GM19025 (cell line): ENCODE measurements around the gene NIM1K.
A peak's percentile ranks its signal among the peaks of the same experiment; 100 is the strongest.
"Not testable (repeated sequence)": the region's sequence is repeated elsewhere in the genome, so short reads cannot be mapped to it uniquely, and the experiment has no call there.

ENCODE experiments used
- ATAC-seq: cut with Tn5 transposase; IDR thresholded peaks from one replicate; pipeline ENCODE4 v1.9.1; 2021; ENCODE audit warnings: mild to moderate bottlenecking, low read depth, moderate library complexity; ENCODE audit not compliant: unreplicated experiment

Gene NIM1K

GRCh38 chr5:43191740-43192557 is at the start of gene NIM1K:
NIM1K (plus strand) TSS chr5:43192225; CDS start chr5:43245776, 53,551 bp downstream.
- ATAC-seq, result peak; percentile 82

GRCh38 chr5:43145071-43145470 is 47.0 kb upstream of the NIM1K start:
- ATAC-seq, result no peak

- no peak for ATAC-seq
These were observed 45.1 kb upstream of the NIM1K start for GRCh38 chr5:43146958-43147357.

- no peak for ATAC-seq
These were observed 43.6 kb upstream of the NIM1K start for GRCh38 chr5:43148417-43148816.

- no peak for ATAC-seq
These were observed 42.8 kb upstream of the NIM1K start for GRCh38 chr5:43149231-43149630.

- no peak for ATAC-seq
These were observed 42.0 kb upstream of the NIM1K start for GRCh38 chr5:43150075-43150474.

- ATAC-seq, result no peak
These were observed 41.3 kb upstream of the NIM1K start for GRCh38 chr5:43150748-43151147.

- ATAC-seq, result no peak
These were observed 39.1 kb upstream of the NIM1K start for GRCh38 chr5:43152946-43153345.

- no peak for ATAC-seq
These were observed 37.6 kb upstream of the NIM1K start for GRCh38 chr5:43154469-43154868.

- no peak for ATAC-seq
These were observed 36.5 kb upstream of the NIM1K start for GRCh38 chr5:43155394-43156096.

- ATAC-seq, result peak; percentile 79
These were observed 35.6 kb upstream of the NIM1K start for GRCh38 chr5:43156388-43156787.

GRCh38 chr5:43157068-43157467 is 35.0 kb upstream of the NIM1K start:
- no peak for ATAC-seq

GRCh38 chr5:43161244-43161643 is 30.8 kb upstream of the NIM1K start:
- ATAC-seq, result no peak

- not testable (repeated sequence) for ATAC-seq
These were observed 27.2 kb upstream of the NIM1K start for GRCh38 chr5:43164801-43165200.

- ATAC-seq, result no peak
These were observed 26.7 kb upstream of the NIM1K start for GRCh38 chr5:43165323-43165722.

- ATAC-seq, result no peak
These were observed 23.9 kb upstream of the NIM1K start for GRCh38 chr5:43168175-43168574.

- no peak for ATAC-seq
These were observed 20.6 kb upstream of the NIM1K start for GRCh38 chr5:43171451-43171850.

- no peak for ATAC-seq
These were observed 20.1 kb upstream of the NIM1K start for GRCh38 chr5:43171926-43172325.

GRCh38 chr5:43172779-43173178 is 19.2 kb upstream of the NIM1K start:
- ATAC-seq, result no peak

- no peak for ATAC-seq
These were observed 17.4 kb upstream of the NIM1K start for GRCh38 chr5:43174586-43174985.

GRCh38 chr5:43179836-43180235 is 12.2 kb upstream of the NIM1K start:
- ATAC-seq, result no peak

- ATAC-seq, result no peak
These were observed 9.6 kb upstream of the NIM1K start for GRCh38 chr5:43182421-43182820.
